MCF 10A (cell line): ENCODE measurements around the gene SLC35G2. TPM values are rescaled to one million over a fixed set of nuclear protein-coding genes. Genes with fewer than 3 reads are reported as not detected.

ENCODE experiments used
- BruUV-seq: library from RNA; stranded (reverse); fragments of 400-500 nt; replicated peaks from 2 replicates; lab custom pipeline; 2021; lab: Mats Ljungman, UMichigan
- CTCF ChIA-PET: fragments of 300-600 bp; sonication (Branson Sonifier 250); formaldehyde crosslinking; extraction: SDS; loops from one replicate; lab custom pipeline; 2021; ENCODE audit warnings: antibody characterized with exemption, inconsistent platforms; lab: Yijun Ruan, JAX
- POLR2A ChIA-PET: fragments of 300-600, 350-650 bp; sonication (Branson Sonifier 250); formaldehyde crosslinking; extraction: SDS; loops from one replicate; lab custom pipeline; 2020; ENCODE audit warnings: antibody characterized with exemption, inconsistent platforms; lab: Yijun Ruan, JAX
- DNase-seq: peaks from one replicate; pipeline ENCODE4 v3.0.0-alpha.2; 2018; ENCODE audit not compliant: unreplicated experiment
- H3K27ac Mint-ChIP-seq: one replicate; pipeline ENCODE4 v1.8.0; 2022; ENCODE audit warnings: mild to moderate bottlenecking, low read depth, mixed read lengths; ENCODE audit not compliant: unreplicated experiment
- H3K27me3 Mint-ChIP-seq: one replicate; pipeline ENCODE4 v1.8.0; 2022; ENCODE audit warnings: mixed read lengths; ENCODE audit not compliant: insufficient read depth, unreplicated experiment
- H3K36me3 Mint-ChIP-seq: one replicate; pipeline ENCODE4 v1.8.0; 2022; ENCODE audit warnings: mild to moderate bottlenecking, moderate library complexity, mixed read lengths; ENCODE audit not compliant: insufficient read depth, unreplicated experiment
- H3K4me1 Mint-ChIP-seq: one replicate; pipeline ENCODE4 v1.8.0; 2022; ENCODE audit warnings: mixed read lengths; ENCODE audit not compliant: insufficient read depth, unreplicated experiment
- H3K4me3 Mint-ChIP-seq: one replicate; pipeline ENCODE4 v1.8.0; 2022; ENCODE audit warnings: mild to moderate bottlenecking, moderate library complexity, mixed read lengths; ENCODE audit not compliant: unreplicated experiment
- H3K9me3 Mint-ChIP-seq: one replicate; pipeline ENCODE4 v1.8.0; 2022; ENCODE audit warnings: mixed read lengths; ENCODE audit not compliant: unreplicated experiment
- CTCF ChIP-seq: fragments of 200-600 bp; IDR thresholded peaks from one replicate; pipeline ENCODE4 v1.8.0; 2022; ENCODE audit warnings: antibody characterized with exemption, mild to moderate bottlenecking; ENCODE audit not compliant: unreplicated experiment
- intact Hi-C: fragments of 100-400 bp; cut with micrococcal nuclease; formaldehyde crosslinking; loops from 2 replicates; pipeline ENCODE4 v1.14.1; 2022
- total RNA-seq: library from RNA; stranded (reverse); gene quantifications from 2 replicates; pipeline ENCODE4 v1.2.3, GENCODE V29; 2022

The SLC35G2 gene
- total RNA-seq, 1 experiment from 2014 or later, result 7.6 TPM

- BruUV-seq, result no TSS peak
- no peaks in the 10 kb centered on the region for H3K36me3 Mint-ChIP-seq
- ChIA-PET POLR2A (interaction anchor here (0.7 to 1.4 kb wide), 2 partner anchors 30 to 45 kb away, joined by 3 to 4 read pairs; partner anchors contain the start of gene NCK1), CTCF (interaction anchor here (1.7 kb wide), 1 partner anchor 9 kb away, joined by 5 read pairs; no protein-coding TSS in a partner anchor)
- H3K4me3 Mint-ChIP-seq, result no peak overlapping the region
- intact Hi-C loops, result loop anchor here (5.0 kb wide), 1 partner anchor 195 kb away; no protein-coding TSS in a partner anchor
- peaks cover 1% of the 10 kb centered on the region for H3K9me3 Mint-ChIP-seq
- H3K4me1 Mint-ChIP-seq, result peaks cover 16% of the 10 kb centered on the region
- no peak overlapping the region for H3K27ac Mint-ChIP-seq
- TF ChIP-seq CTCF, result no peak
- DNase-seq, result peak; percentile 33
- H3K27me3 Mint-ChIP-seq, result no peaks in the 10 kb centered on the region
These were observed 1.5 kb upstream of the SLC35G2 start for GRCh38 chr3:136817448-136817847.

GRCh38 chr3:136818191-136818768 is 646 bp upstream of the SLC35G2 start:
- peak overlapping the region; percentile 84 for H3K4me3 Mint-ChIP-seq
- CTCF ChIA-PET, result interaction anchor here (0.6 to 1.7 kb wide), 4 partner anchors 10 to 1036 kb away, joined by 3 to 5 read pairs (median 4); no protein-coding TSS in a partner anchor
- intact Hi-C loops, result loop anchor here (5.0 kb wide), 1 partner anchor 194 kb away; no protein-coding TSS in a partner anchor
- POLR2A ChIA-PET, result interaction anchor here (0.7 to 1.4 kb wide), 2 partner anchors 18 to 31 kb away, joined by 3 to 4 read pairs; no protein-coding TSS in a partner anchor
- H3K36me3 Mint-ChIP-seq, result no peaks in the 10 kb centered on the region
- no peak overlapping the region for H3K27ac Mint-ChIP-seq
- TF ChIP-seq CTCF, result no peak
- H3K27me3 Mint-ChIP-seq, result no peaks in the 10 kb centered on the region
- peak; percentile 91 for DNase-seq
- peaks cover 7% of the 10 kb centered on the region for H3K9me3 Mint-ChIP-seq
- no TSS peak for BruUV-seq
- H3K4me1 Mint-ChIP-seq, result peaks cover 16% of the 10 kb centered on the region

GRCh38 chr3:136819392-136819730 is 435 bp downstream of the SLC35G2 start:
- Mint-ChIP-seq H3K4me1 (peaks cover 16% of the 10 kb centered on the region), H3K36me3 (no peaks in the 10 kb centered on the region), H3K4me3 (peak overlapping the region; percentile 84), H3K27me3 (no peaks in the 10 kb centered on the region), H3K9me3 (peaks cover 11% of the 10 kb centered on the region), H3K27ac (peak overlapping the region; percentile 94)
- ChIA-PET CTCF (interaction anchor here (0.9 kb wide), 1 partner anchor 65 kb away, joined by 5 read pairs; no protein-coding TSS in a partner anchor), POLR2A (interaction anchor here (0.7 kb wide), 1 partner anchor 43 kb away, joined by 3 read pairs; the partner anchor contains the start of gene NCK1)
- TSS peak; percentile 38 for BruUV-seq
- peak; percentile 77 for DNase-seq
- TF ChIP-seq CTCF, result no peak
- intact Hi-C loops, result loop anchor here (5.0 kb wide), 1 partner anchor 193 kb away; no protein-coding TSS in a partner anchor
